ENCODE data around the gene UBE2D1. TPM values are rescaled to one million over a fixed set of nuclear protein-coding genes. Genes with fewer than 3 reads are reported as not detected.

Gene UBE2D1
- total and polyA plus RNA-seq, 2 of the 4 experiments (the other 2 are of a cell fraction), result 9.1 to 9.7 TPM

DNA sequence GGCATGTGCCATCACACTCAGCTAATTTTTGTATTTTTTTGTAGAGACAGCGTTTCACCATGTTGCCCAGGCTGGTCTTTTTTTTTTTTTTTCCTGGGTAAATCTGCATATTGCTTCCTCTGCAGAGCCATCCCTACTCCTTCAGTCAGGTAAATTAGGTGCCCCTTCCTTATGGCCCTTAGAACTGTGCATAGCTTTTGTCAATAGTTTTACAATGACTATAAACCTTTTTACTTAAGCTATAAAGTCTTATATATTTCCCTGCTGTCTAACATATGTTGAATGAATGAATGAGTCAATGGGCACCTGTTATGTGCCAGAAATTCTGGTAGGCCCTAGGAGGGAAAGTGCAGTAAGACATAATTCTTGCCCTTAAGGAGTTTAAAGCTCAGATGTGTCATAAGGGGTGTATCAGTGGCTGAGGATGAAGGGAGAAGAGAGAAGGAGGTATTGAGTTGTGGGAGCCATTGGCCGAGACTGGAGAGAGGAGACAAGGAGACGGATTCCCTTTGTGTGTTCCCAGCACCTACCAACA, 30.6 kb upstream of the UBE2D1 start:
- Histone ChIP-seq H3K18ac (ENCODE audit: low read depth, low read length) (no peak overlapping the region), H2AK9ac (replicated peaks; ENCODE audit: low read depth, low read length, poor library complexity) (no peak overlapping the region), H4K91ac (ENCODE audit: insufficient read depth, low read depth, low read length) (no peak overlapping the region), H3K23ac (ENCODE audit: low read depth, low read length) (no peak overlapping the region), H3K4me1 (ENCODE audit: control insufficient read depth, insufficient read depth, low read length) (no peaks in the 10 kb centered on the region), H3K9me3 (ENCODE audit: control insufficient read depth, insufficient read depth, low read length) (no peaks in the 10 kb centered on the region), H3K27me3 (ENCODE audit: control insufficient read depth, insufficient read depth, low read length) (peaks cover 7% of the 10 kb centered on the region), H2BK20ac (ENCODE audit: low read depth, low read length) (no peak overlapping the region), H2BK120ac (ENCODE audit: low read depth, low read length) (no peak overlapping the region), H4K8ac (ENCODE audit: low read depth in 2 of 2, low read length in 2 of 2) (no peak overlapping the region), H3K9me1 (ENCODE audit: insufficient read depth, low read length) (no peaks in the 10 kb centered on the region), H3K79me1 (ENCODE audit: low read depth in 1 of 2, low read length in 2 of 2) (no peaks in the 10 kb centered on the region), H3K4ac (ENCODE audit: low read depth, low read length) (no peak overlapping the region), H4K20me1 (ENCODE audit: insufficient read depth, low read length) (no peaks in the 10 kb centered on the region), H2BK15ac (ENCODE audit: low read depth, low read length) (no peak overlapping the region), H3K27ac (ENCODE audit: insufficient read depth, low read length) (no peak overlapping the region), H2AK5ac (ENCODE audit: low read depth, low read length) (no peak overlapping the region), H2AFZ (replicated peaks; ENCODE audit: low read length, poor library complexity) (no peak overlapping the region), H2BK5ac (ENCODE audit: low read depth, low read length, poor library complexity, severe bottlenecking) (no peak overlapping the region), H4K5ac (ENCODE audit: low read depth, low read length) (no peak overlapping the region), H3K56ac (ENCODE audit: extremely low read depth, insufficient read depth, low read length) (no peak overlapping the region), H3K36me3 (ENCODE audit: control insufficient read depth, insufficient read depth, low read length) (no peaks in the 10 kb centered on the region), H3K4me3 (ENCODE audit: insufficient read depth, low read depth, low read length) (no peak overlapping the region), H3K14ac (replicated peaks; ENCODE audit: low read depth, low read length) (no peak overlapping the region), H3K4me2 (ENCODE audit: low read depth, low read length) (no peak overlapping the region), H3K9ac (ENCODE audit: low read depth, low read length) (no peak overlapping the region)
- ATAC-seq (ENCODE audit: low read depth), result no peak
- CTCF ChIA-PET, result interaction anchor here (0.8 kb wide), 1 partner anchor 126 kb away, joined by 3 read pairs; no protein-coding TSS in a partner anchor
- in situ Hi-C loops (cut with MboI; ENCODE audit: low sequenced_read_pairs), result no loop called here
- intact Hi-C loops (cut with micrococcal nuclease), result no loop called here
- no CpG with 5 or more reads among the region's 3 CpGs for WGBS, 2 experiments (ENCODE audit: extremely low coverage in 2 of 2, insufficient read length in 1 of 2)
- BruUV-seq (replicated peaks), result no TSS peak
- dilution Hi-C loops (cut with HindIII; ENCODE audit: low sequenced_read_pairs, unreplicated experiment), result loop anchor here (25.0 kb wide), 1 partner anchor 117 kb away; no protein-coding TSS in a partner anchor
- no peak for DNase-seq
- no peak for TF ChIP-seq POLR2A (IDR thresholded peaks at IDR 0.05; ENCODE audit: low read depth, low read length)
- TF ChIP-seq, protein P1, sequence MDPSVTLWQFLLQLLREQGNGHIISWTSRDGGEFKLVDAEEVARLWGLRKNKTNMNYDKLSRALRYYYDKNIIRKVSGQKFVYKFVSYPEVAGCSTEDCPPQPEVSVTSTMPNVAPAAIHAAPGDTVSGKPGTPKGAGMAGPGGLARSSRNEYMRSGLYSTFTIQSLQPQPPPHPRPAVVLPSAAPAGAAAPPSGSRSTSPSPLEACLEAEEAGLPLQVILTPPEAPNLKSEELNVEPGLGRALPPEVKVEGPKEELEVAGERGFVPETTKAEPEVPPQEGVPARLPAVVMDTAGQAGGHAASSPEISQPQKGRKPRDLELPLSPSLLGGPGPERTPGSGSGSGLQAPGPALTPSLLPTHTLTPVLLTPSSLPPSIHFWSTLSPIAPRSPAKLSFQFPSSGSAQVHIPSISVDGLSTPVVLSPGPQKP (IDR thresholded peaks at IDR 0.05; ENCODE audit: borderline replicate concordance, low read depth, low read length), result no peak
- no peak for TF ChIP-seq FOS (IDR thresholded peaks at IDR 0.05; ENCODE audit: low read depth, low read length)
- TF ChIP-seq MXI1 (IDR thresholded peaks at IDR 0.05; ENCODE audit: borderline replicate concordance, low read depth, low read length), result no peak
- no peak for TF ChIP-seq CHD1 (IDR thresholded peaks at IDR 0.05; ENCODE audit: low read depth, low read length)
- no peak for TF ChIP-seq CEBPB (IDR thresholded peaks at IDR 0.05; ENCODE audit: low read depth, low read length)
- TF ChIP-seq SMC3 (IDR thresholded peaks at IDR 0.05; ENCODE audit: low read depth, low read length), result no peak
- no peak for TF ChIP-seq BHLHE40 (IDR thresholded peaks at IDR 0.05; ENCODE audit: low read depth, low read length)
- no peak for TF ChIP-seq NFE2L2 (IDR thresholded peaks at IDR 0.05; ENCODE audit: low read depth, low read length)
- no peak for TF ChIP-seq MAFK (IDR thresholded peaks at IDR 0.05; ENCODE audit: low read depth, low read length)
- TF ChIP-seq RCOR1 (IDR thresholded peaks at IDR 0.05; ENCODE audit: insufficient replicate concordance, low read length), result no peak
- no peak for TF ChIP-seq USF2 (IDR thresholded peaks at IDR 0.05; ENCODE audit: low read depth, low read length)
- POLR2A ChIA-PET (ENCODE audit: unreplicated experiment), result no interaction called here
